ENCODE data around the gene ECD.

DNA sequence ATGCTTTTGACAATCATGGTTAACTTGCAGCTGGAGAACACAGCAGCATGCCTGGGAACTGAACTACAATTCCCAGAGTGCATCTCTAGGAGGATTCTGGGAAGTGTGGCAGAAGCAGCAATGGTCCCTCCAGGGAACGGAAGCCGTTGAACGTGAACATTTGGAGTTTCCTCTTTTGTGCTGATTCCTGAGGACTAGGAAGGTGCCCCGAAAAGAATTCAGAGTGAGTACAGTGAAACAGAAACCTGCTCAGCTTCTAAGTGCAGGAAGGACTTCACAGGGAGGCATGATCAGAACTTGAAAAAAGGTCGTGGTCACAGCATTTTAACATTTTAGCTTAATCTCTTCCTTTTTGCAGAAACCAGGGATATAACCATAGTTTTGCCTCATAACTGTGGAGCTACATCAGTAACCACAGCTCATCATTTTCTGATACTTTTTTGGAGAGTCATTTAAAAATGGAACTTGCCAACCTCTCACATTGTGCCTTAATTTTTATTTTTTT lies 57.4 kb downstream of the ECD start, which contains the start of gene NUDT13:
- TF ChIP-seq, protein P1, sequence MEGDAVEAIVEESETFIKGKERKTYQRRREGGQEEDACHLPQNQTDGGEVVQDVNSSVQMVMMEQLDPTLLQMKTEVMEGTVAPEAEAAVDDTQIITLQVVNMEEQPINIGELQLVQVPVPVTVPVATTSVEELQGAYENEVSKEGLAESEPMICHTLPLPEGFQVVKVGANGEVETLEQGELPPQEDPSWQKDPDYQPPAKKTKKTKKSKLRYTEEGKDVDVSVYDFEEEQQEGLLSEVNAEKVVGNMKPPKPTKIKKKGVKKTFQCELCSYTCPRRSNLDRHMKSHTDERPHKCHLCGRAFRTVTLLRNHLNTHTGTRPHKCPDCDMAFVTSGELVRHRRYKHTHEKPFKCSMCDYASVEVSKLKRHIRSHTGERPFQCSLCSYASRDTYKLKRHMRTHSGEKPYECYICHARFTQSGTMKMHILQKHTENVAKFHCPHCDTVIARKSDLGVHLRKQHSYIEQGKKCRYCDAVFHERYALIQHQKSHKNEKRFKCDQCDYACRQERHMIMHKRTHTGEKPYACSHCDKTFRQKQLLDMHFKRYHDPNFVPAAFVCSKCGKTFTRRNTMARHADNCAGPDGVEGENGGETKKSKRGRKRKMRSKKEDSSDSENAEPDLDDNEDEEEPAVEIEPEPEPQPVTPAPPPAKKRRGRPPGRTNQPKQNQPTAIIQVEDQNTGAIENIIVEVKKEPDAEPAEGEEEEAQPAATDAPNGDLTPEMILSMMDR (IDR thresholded peaks at IDR 0.05): no peak
- TF ChIP-seq EZH2 (IDR thresholded peaks at IDR 0.05) (no peak), EZH2phosphoT487 (IDR thresholded peaks at IDR 0.05) (no peak)

All from neural progenitor cell (in vitro differentiated cells).